ENCODE results near the gene MAPK13. TPM values are rescaled to one million over a fixed set of nuclear protein-coding genes. Genes with fewer than 3 reads are reported as not detected.

The MAPK13 gene
- polyA plus RNA-seq, 1 donor from 2014 or later = 1.8 TPM

DNA sequence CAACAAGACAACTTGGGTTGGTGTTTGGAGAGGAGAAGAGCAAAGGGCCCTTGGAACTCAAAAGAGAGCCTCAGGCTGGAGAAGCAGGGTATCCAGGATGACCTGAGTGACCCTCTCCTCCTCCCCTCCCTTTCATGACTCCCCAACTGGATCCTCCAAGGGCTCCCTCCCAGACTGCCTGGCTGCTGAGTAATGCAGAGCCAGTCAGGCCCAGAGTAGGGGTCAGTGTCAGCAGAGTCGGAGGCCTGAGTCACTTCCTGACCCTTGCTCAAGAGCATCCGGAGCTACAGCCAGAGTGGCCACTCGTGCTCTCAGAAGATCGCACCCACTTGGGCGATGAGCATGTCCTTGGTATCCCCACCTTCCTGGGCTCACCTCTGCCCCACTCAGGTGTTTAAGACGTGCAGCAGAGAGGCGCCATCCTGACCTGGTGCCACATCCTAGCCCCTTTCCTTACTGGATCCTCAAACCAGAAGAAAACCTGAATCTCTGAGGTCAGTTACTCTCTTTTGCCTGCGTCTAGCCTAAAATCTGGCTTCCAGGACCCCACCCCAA lies 2.8 kb upstream of the MAPK13 start:
- no peaks in the 10 kb centered on the region for H3F3A ChIP-seq (ENCODE audit: insufficient read depth, low read length, poor library complexity, severe bottlenecking)
- no peaks in the 10 kb centered on the region for H4K20me1 ChIP-seq (ENCODE audit: insufficient read depth)
- no peak overlapping the region for H3K9ac ChIP-seq (ENCODE audit: low read length)
- no peak overlapping the region for H2AFZ ChIP-seq (ENCODE audit: low read depth, low read length)
- H3K27ac ChIP-seq (ENCODE audit: low read length) = no peak overlapping the region
- no peaks in the 10 kb centered on the region for H3K9me3 ChIP-seq (ENCODE audit: low read length)
- H3K79me2 ChIP-seq (replicated peaks; ENCODE audit: insufficient read depth, low read length) = no peaks in the 10 kb centered on the region
- H3K36me3 ChIP-seq (ENCODE audit: insufficient read depth, low read length) = no peaks in the 10 kb centered on the region
- H3K4me2 ChIP-seq (ENCODE audit: low read length) = no peak overlapping the region
- no peak for TF ChIP-seq MXI1 (conservative IDR thresholded peaks at IDR 0.05; ENCODE audit: poor library complexity, severe bottlenecking)
- H3K4me3 ChIP-seq (ENCODE audit: low read length) = no peak overlapping the region
- H3K9me2 ChIP-seq (ENCODE audit: insufficient read depth, low read length) = no peaks in the 10 kb centered on the region
- peaks cover 18% of the 10 kb centered on the region for H3K27me3 ChIP-seq (ENCODE audit: insufficient read depth, low read depth, low read length)

GRCh38 chr6:36128073-36128472 lies 2.2 kb upstream of the MAPK13 start:
- no peaks in the 10 kb centered on the region for H3K79me2 ChIP-seq (replicated peaks; ENCODE audit: insufficient read depth, low read length)
- no peak overlapping the region for H2AFZ ChIP-seq (ENCODE audit: low read depth, low read length)
- no peaks in the 10 kb centered on the region for H4K20me1 ChIP-seq (ENCODE audit: insufficient read depth)
- H3K9me2 ChIP-seq (ENCODE audit: insufficient read depth, low read length) = no peaks in the 10 kb centered on the region
- no peaks in the 10 kb centered on the region for H3K36me3 ChIP-seq (ENCODE audit: insufficient read depth, low read length)
- no peak overlapping the region for H3K9ac ChIP-seq (ENCODE audit: low read length)
- H3K27ac ChIP-seq (ENCODE audit: low read length) = no peak overlapping the region
- TF ChIP-seq MXI1 (conservative IDR thresholded peaks at IDR 0.05; ENCODE audit: poor library complexity, severe bottlenecking) = no peak
- TF ChIP-seq SMC3 (conservative IDR thresholded peaks at IDR 0.05; ENCODE audit: poor library complexity) = no peak
- no peak for TF ChIP-seq RAD21 (conservative IDR thresholded peaks at IDR 0.05)
- TF ChIP-seq, protein P1, sequence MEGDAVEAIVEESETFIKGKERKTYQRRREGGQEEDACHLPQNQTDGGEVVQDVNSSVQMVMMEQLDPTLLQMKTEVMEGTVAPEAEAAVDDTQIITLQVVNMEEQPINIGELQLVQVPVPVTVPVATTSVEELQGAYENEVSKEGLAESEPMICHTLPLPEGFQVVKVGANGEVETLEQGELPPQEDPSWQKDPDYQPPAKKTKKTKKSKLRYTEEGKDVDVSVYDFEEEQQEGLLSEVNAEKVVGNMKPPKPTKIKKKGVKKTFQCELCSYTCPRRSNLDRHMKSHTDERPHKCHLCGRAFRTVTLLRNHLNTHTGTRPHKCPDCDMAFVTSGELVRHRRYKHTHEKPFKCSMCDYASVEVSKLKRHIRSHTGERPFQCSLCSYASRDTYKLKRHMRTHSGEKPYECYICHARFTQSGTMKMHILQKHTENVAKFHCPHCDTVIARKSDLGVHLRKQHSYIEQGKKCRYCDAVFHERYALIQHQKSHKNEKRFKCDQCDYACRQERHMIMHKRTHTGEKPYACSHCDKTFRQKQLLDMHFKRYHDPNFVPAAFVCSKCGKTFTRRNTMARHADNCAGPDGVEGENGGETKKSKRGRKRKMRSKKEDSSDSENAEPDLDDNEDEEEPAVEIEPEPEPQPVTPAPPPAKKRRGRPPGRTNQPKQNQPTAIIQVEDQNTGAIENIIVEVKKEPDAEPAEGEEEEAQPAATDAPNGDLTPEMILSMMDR (IDR thresholded peaks at IDR 0.05; ENCODE audit: poor library complexity, severe bottlenecking) = no peak
- TF ChIP-seq EP300 (conservative IDR thresholded peaks at IDR 0.05; ENCODE audit: poor library complexity, severe bottlenecking) = no peak
- no peak for TF ChIP-seq POLR2AphosphoS5 (IDR thresholded peaks at IDR 0.05)
- no peak for TF ChIP-seq TAF1 (IDR thresholded peaks at IDR 0.05; ENCODE audit: low read depth)
- TF ChIP-seq REST (IDR thresholded peaks at IDR 0.05; ENCODE audit: borderline replicate concordance) = no peak
- no peak for TF ChIP-seq EZH2 (IDR thresholded peaks at IDR 0.05; ENCODE audit: borderline replicate concordance, insufficient read depth, low read length, poor library complexity, severe bottlenecking)
- no peak overlapping the region for H3K4me3 ChIP-seq (ENCODE audit: low read length)
- peaks cover 18% of the 10 kb centered on the region for H3K27me3 ChIP-seq (ENCODE audit: insufficient read depth, low read depth, low read length)
- H3K4me2 ChIP-seq (ENCODE audit: low read length) = no peak overlapping the region
- H3K9me3 ChIP-seq (ENCODE audit: low read length) = no peaks in the 10 kb centered on the region
- no peaks in the 10 kb centered on the region for H3F3A ChIP-seq (ENCODE audit: insufficient read depth, low read length, poor library complexity, severe bottlenecking)
